Activated naive CD8-positive, alpha-beta T cell treated with anti-CD3 and anti-CD28 coated beads, Interleukin-2, amount 10 ng/mL, durations not matched to agents 7 days and 5 days (primary cell): Measurements from ENCODE around the gene JARID2. TPM values are rescaled to one million over a fixed set of nuclear protein-coding genes. Genes with fewer than 3 reads are reported as not detected.

Experiments used
- ATAC-seq: fragments of 150-1000 bp; cut with Tn5 transposase; one replicate; pipeline ENCODE4 v1.10.0; 2021; ENCODE audit warnings: low read depth, moderate library complexity
- POLR2A ChIA-PET: fragments of 350-600 bp; sonication (Branson Sonifier 250); formaldehyde crosslinking; loops from one replicate; lab custom pipeline; 2021; ENCODE audit warnings: antibody characterized with exemption; lab: Charles Lee
- DNase-seq: peaks from one replicate; pipeline ENCODE4 v3.0.0; 2021
- H3K27ac Mint-ChIP-seq: one replicate; pipeline ENCODE4 v1.8.0; 2022; ENCODE audit warnings: mild to moderate bottlenecking, mixed read lengths
- H3K27me3 Mint-ChIP-seq: one replicate; pipeline ENCODE4 v1.8.0; 2022; ENCODE audit warnings: mild to moderate bottlenecking, moderate library complexity, mixed read lengths
- H3K36me3 Mint-ChIP-seq: one replicate; pipeline ENCODE4 v1.8.0; 2021; ENCODE audit warnings: mild to moderate bottlenecking, mixed read lengths
- H3K4me1 Mint-ChIP-seq: one replicate; pipeline ENCODE4 v1.8.0; 2021; ENCODE audit warnings: mixed read lengths
- H3K4me3 Mint-ChIP-seq: one replicate; pipeline ENCODE4 v1.8.0; 2022; ENCODE audit warnings: mild to moderate bottlenecking, moderate library complexity, mixed read lengths
- H3K9me3 Mint-ChIP-seq: one replicate; pipeline ENCODE4 v1.8.0; 2021; ENCODE audit warnings: mixed read lengths
- total RNA-seq, 2 experiments: library from RNA; stranded (reverse); gene quantifications; one replicate each; pipeline ENCODE4 v1.2.3, GENCODE V29; 2021

JARID2 gene
- total RNA-seq, 2 experiments from 2014 or later: 30.0 to 31.5 TPM

GRCh38 chr6:15386110-15386755 is 140.4 kb downstream of the JARID2 start:
- Mint-ChIP-seq H3K4me1 (peaks cover 71% of the 10 kb centered on the region), H3K36me3 (peaks cover 7% of the 10 kb centered on the region), H3K9me3 (no peaks in the 10 kb centered on the region), H3K4me3 (no peak overlapping the region), H3K27me3 (no peaks in the 10 kb centered on the region), H3K27ac (peak overlapping the region; percentile 73)
- ATAC-seq: no peak
- POLR2A ChIA-PET: no interaction called here
- no peak for DNase-seq

GRCh38 chr6:15386756-15387112 is 140.9 kb downstream of the JARID2 start:
- no peaks in the 10 kb centered on the region for H3K9me3 Mint-ChIP-seq

GRCh38 chr6:15387118-15387517 is 141.2 kb downstream of the JARID2 start:
- Mint-ChIP-seq H3K9me3 (no peaks in the 10 kb centered on the region), H3K27me3 (no peaks in the 10 kb centered on the region), H3K4me1 (peaks cover 68% of the 10 kb centered on the region), H3K36me3 (peaks cover 8% of the 10 kb centered on the region), H3K4me3 (no peak overlapping the region), H3K27ac (peak overlapping the region; percentile 40)
- DNase-seq: no peak
- POLR2A ChIA-PET: no interaction called here
- peak; percentile 16 for ATAC-seq

More at GRCh38 chr6:15386756-15387112, 140.9 kb downstream of the JARID2 start:
- H3K36me3 Mint-ChIP-seq: peaks cover 9% of the 10 kb centered on the region
- H3K27ac Mint-ChIP-seq: no peak overlapping the region
- H3K27me3 Mint-ChIP-seq: no peaks in the 10 kb centered on the region
- ATAC-seq: no peak
- H3K4me1 Mint-ChIP-seq: peaks cover 69% of the 10 kb centered on the region
- no peak overlapping the region for H3K4me3 Mint-ChIP-seq
- no peak for DNase-seq
- POLR2A ChIA-PET: no interaction called here

- POLR2A ChIA-PET: interaction anchor here (0.8 kb wide), 1 partner anchor 140 kb away, joined by 3 read pairs; no protein-coding TSS in a partner anchor
- H3K27ac Mint-ChIP-seq: peak overlapping the region; percentile 81
- DNase-seq (no peak), ATAC-seq (no peak)
- no peaks in the 10 kb centered on the region for H3K27me3 Mint-ChIP-seq
- no peaks in the 10 kb centered on the region for H3K9me3 Mint-ChIP-seq
- peaks cover 67% of the 10 kb centered on the region for H3K4me1 Mint-ChIP-seq
- H3K4me3 Mint-ChIP-seq: peak overlapping the region; percentile 69
- H3K36me3 Mint-ChIP-seq: peaks cover 13% of the 10 kb centered on the region
Measured at GRCh38 chr6:15389084-15389764, 143.4 kb downstream of the JARID2 start.

- ATAC-seq (peak; percentile 48), DNase-seq (peak; percentile 41)
- Mint-ChIP-seq H3K9me3 (no peaks in the 10 kb centered on the region), H3K4me1 (peaks cover 65% of the 10 kb centered on the region), H3K27me3 (no peaks in the 10 kb centered on the region), H3K4me3 (peak overlapping the region; percentile 69), H3K36me3 (peaks cover 18% of the 10 kb centered on the region), H3K27ac (peak overlapping the region; percentile 81)
- POLR2A ChIA-PET: interaction anchor here (0.9 kb wide), 1 partner anchor 63 kb away, joined by 3 read pairs; no protein-coding TSS in a partner anchor
Measured at GRCh38 chr6:15389765-15390723, 144.2 kb downstream of the JARID2 start.

GRCh38 chr6:15391500-15391899 is 145.6 kb downstream of the JARID2 start:
- Mint-ChIP-seq H3K36me3 (peaks cover 22% of the 10 kb centered on the region), H3K27me3 (no peaks in the 10 kb centered on the region), H3K4me1 (peaks cover 56% of the 10 kb centered on the region), H3K9me3 (no peaks in the 10 kb centered on the region), H3K4me3 (no peak overlapping the region), H3K27ac (peak overlapping the region; percentile 61)
- POLR2A ChIA-PET: interaction anchor here (0.9 kb wide), 1 partner anchor 65 kb away, joined by 3 read pairs; no protein-coding TSS in a partner anchor
- DNase-seq (no peak), ATAC-seq (no peak)

GRCh38 chr6:15392182-15392581 is 146.3 kb downstream of the JARID2 start:
- H3K27me3 Mint-ChIP-seq: no peaks in the 10 kb centered on the region
- no peak for DNase-seq
- H3K4me3 Mint-ChIP-seq: no peak overlapping the region
- ATAC-seq: no peak
- H3K9me3 Mint-ChIP-seq: no peaks in the 10 kb centered on the region
- POLR2A ChIA-PET: no interaction called here
- H3K36me3 Mint-ChIP-seq: peaks cover 22% of the 10 kb centered on the region
- H3K4me1 Mint-ChIP-seq: peaks cover 52% of the 10 kb centered on the region
- H3K27ac Mint-ChIP-seq: peak overlapping the region; percentile 48

GRCh38 chr6:15393605-15394004 is 147.7 kb downstream of the JARID2 start:
- DNase-seq (no peak), ATAC-seq (no peak)
- H3K36me3 Mint-ChIP-seq: peaks cover 22% of the 10 kb centered on the region
- POLR2A ChIA-PET: no interaction called here
- H3K9me3 Mint-ChIP-seq: no peaks in the 10 kb centered on the region
- H3K4me1 Mint-ChIP-seq: peaks cover 47% of the 10 kb centered on the region
- no peaks in the 10 kb centered on the region for H3K27me3 Mint-ChIP-seq
- no peak overlapping the region for H3K27ac Mint-ChIP-seq
- no peak overlapping the region for H3K4me3 Mint-ChIP-seq

- Mint-ChIP-seq H3K36me3 (peaks cover 22% of the 10 kb centered on the region), H3K4me1 (peaks cover 48% of the 10 kb centered on the region), H3K4me3 (no peak overlapping the region), H3K27me3 (no peaks in the 10 kb centered on the region), H3K9me3 (no peaks in the 10 kb centered on the region), H3K27ac (no peak overlapping the region)
- DNase-seq: no peak
- no peak for ATAC-seq
- POLR2A ChIA-PET: no interaction called here
Measured at GRCh38 chr6:15395087-15395486, 149.2 kb downstream of the JARID2 start.

- no peak for ATAC-seq
- Mint-ChIP-seq H3K27me3 (no peaks in the 10 kb centered on the region), H3K4me3 (no peak overlapping the region), H3K36me3 (peaks cover 18% of the 10 kb centered on the region), H3K4me1 (peaks cover 46% of the 10 kb centered on the region), H3K27ac (no peak overlapping the region), H3K9me3 (no peaks in the 10 kb centered on the region)
- DNase-seq: no peak
- POLR2A ChIA-PET: no interaction called here
Measured at GRCh38 chr6:15396808-15397207, 150.9 kb downstream of the JARID2 start.

- Mint-ChIP-seq H3K27me3 (no peaks in the 10 kb centered on the region), H3K27ac (peak overlapping the region; percentile 94), H3K4me1 (peaks cover 56% of the 10 kb centered on the region), H3K36me3 (peaks cover 13% of the 10 kb centered on the region), H3K4me3 (peak overlapping the region; percentile 71), H3K9me3 (no peaks in the 10 kb centered on the region)
- ATAC-seq: peak; percentile 45
- POLR2A ChIA-PET: no interaction called here
- DNase-seq: no peak
Measured at GRCh38 chr6:15398633-15399275, 152.9 kb downstream of the JARID2 start.

GRCh38 chr6:15399641-15400470 is 154.0 kb downstream of the JARID2 start:
- Mint-ChIP-seq H3K4me1 (peaks cover 62% of the 10 kb centered on the region), H3K9me3 (no peaks in the 10 kb centered on the region), H3K27ac (peak overlapping the region; percentile 94), H3K27me3 (no peaks in the 10 kb centered on the region), H3K4me3 (peak overlapping the region; percentile 91), H3K36me3 (peaks cover 6% of the 10 kb centered on the region)
- no peak for DNase-seq
- POLR2A ChIA-PET: interaction anchor here (0.6 to 6.3 kb wide), 4 partner anchors 11 to 151 kb away, joined by 3 to 36 read pairs (median 7); no protein-coding TSS in a partner anchor
- ATAC-seq: no peak
